Activated gamma-delta T cell treated with Interleukin-2 at 50 U/mL for 16 hours (primary cell): Measurements from ENCODE around the gene MMP1.
"Not testable (repeated sequence)": the region's sequence is repeated elsewhere in the genome, so short reads cannot be mapped to it uniquely, and the experiment has no call there.

Experiments used
- DNase-seq: peaks from one replicate; pipeline ENCODE4 v3.0.0-alpha.2; 2020

Gene MMP1

GRCh38 chr11:102757823-102758549, 40.0 kb downstream of the MMP1 start:
- no peak for DNase-seq

DNA sequence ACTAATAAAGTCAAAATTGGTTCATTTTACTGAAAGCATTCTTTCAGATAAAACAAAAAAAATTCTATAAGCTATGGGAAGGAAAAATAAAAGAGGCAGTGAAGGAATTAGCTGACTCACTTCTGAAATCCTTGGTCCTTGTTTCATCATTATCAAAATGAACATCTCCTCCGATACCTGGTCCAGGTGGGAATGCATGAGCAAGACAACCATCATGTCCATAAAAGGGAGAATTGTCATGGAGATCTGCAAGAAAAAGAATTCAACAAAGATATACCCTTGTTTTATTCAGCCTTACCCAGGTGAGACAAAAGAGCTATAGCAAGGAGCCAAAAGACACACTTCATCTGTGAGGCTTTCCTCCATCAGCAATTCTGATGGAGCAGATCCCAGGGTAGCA, 44.7 kb downstream of the MMP1 start:
- no peak for DNase-seq

- DNase-seq = no peak
Observed at GRCh38 chr11:102751673-102752072, 46.3 kb downstream of the MMP1 start.

DNA sequence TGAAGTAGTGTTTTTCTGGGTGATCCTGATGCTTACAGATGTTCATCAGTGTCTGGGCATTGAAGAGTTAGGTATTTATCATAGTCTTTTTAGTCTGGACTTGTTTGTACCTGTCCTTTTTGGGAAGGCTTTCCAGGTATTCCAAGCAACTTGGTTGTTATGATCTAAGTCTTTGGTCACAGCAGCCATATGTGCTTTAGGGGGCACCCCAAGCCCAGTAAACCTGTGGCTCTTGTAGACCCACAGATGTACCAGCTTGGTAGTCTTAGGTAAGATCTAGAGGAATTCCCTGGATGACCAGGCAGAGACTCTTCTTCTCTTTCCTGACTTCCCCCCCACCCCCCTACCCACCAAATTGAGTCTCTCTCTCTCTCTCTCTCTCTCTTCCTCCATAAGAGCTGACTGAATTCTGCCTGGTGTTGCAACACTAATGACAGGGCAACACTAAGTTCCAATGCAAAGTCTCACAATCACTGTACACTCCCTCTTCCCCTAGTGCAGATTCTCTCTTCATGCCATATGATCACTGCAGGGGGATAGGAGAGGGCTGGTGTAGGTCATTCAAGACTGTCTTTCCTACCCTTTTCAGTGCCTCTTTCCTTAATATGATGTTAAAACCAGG, 48.7 kb downstream of the MMP1 start:
- DNase-seq = no peak

DNA sequence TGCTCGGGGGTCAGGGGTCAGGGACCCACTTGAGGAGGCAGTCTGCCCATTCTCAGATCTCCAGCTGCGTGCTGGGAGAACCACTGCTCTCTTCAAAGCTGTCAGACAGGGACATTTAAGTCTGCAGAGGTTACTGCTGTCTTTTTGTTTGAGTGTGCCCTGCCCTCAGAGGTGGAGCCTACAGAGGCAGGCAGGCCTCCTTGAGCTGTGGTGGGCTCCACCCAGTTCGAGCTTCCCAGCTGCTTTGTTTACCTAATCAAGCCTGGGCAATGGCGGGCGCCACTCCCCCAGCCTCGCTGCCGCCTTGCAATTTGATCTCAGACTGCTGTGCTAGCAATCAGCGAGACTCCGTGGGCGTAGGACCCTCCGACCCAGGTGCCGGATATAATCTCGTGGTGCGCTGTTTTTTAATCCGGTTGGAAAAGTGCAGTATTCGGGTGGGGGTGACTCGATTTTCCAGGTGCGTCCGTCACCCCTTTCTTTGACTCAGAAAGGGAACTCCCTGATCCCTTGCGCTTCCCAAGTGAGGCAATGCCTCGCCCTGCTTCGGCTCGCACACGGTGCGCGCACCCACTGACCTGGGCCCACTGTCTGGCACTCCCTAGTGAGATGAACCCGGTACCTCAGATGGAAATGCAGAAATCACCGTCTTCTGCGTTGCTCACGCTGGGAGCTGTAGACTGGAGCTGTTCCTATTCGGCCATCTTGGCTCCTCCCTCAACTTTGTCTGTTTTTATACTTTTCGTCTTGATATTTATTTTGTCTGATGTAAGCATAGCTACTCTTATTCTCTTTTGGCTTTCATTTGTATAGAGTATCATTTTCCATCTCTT, 51.0 kb downstream of the MMP1 start:
- not testable (repeated sequence) for DNase-seq
